ENCODE results near the gene HOXD8.

Gene HOXD8

DNA sequence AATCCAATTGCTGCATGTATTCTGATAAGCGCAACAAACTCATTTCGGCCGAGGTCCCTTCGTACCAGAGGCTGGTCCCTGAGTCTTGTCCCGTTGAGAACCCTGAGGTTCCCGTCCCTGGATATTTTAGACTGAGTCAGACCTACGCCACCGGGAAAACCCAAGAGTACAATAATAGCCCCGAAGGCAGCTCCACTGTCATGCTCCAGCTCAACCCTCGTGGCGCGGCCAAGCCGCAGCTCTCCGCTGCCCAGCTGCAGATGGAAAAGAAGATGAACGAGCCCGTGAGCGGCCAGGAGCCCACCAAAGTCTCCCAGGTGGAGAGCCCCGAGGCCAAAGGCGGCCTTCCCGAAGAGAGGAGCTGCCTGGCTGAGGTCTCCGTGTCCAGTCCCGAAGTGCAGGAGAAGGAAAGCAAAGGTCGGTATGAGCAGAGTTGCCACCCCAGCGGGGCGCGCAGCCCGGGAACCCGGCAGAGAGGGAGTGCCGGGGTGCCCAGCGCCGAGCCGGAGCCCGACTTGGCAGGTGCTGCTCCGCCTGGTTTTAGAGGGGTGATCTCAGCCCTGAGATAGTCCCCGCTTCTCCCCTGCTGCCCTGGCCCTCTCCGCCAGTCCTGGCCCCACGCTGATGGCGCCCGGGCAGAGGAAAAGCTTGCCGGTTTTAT, 12.2 kb upstream of the HOXD8 start:
- no peak for DNase-seq (ENCODE audit: low spot score)

DNA sequence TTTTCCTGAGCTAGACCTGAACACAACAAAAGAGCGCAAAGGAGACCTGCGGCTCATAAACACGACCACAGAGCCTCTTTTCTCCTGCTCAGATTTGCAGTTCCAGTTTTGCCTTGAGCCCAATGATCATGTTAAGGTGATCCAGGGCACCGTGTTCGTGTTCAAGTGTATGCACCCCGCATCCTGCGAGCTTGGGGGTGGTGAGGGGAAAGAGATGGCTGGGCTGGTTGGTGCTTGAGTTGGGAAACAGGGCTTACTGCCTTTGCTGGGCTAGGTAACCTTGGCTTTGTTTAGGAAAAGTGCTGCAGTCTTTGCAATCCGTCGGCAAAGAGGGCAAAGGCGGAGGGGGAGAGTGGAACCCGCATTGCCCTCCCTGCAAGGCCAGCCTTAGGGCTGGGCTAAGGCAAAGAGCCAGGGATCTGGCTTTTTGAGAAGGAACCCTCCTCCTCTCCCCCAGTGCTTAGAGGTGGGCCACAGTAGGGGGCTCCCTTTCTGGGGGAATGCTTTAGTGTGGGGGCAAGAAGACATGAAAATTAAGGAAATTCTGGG, 11.6 kb upstream of the HOXD8 start:
- DNase-seq (ENCODE audit: low spot score) = no peak

GRCh38 chr2:176118601-176119339, 10.7 kb upstream of the HOXD8 start:
- no peak for DNase-seq (ENCODE audit: low spot score)

DNA sequence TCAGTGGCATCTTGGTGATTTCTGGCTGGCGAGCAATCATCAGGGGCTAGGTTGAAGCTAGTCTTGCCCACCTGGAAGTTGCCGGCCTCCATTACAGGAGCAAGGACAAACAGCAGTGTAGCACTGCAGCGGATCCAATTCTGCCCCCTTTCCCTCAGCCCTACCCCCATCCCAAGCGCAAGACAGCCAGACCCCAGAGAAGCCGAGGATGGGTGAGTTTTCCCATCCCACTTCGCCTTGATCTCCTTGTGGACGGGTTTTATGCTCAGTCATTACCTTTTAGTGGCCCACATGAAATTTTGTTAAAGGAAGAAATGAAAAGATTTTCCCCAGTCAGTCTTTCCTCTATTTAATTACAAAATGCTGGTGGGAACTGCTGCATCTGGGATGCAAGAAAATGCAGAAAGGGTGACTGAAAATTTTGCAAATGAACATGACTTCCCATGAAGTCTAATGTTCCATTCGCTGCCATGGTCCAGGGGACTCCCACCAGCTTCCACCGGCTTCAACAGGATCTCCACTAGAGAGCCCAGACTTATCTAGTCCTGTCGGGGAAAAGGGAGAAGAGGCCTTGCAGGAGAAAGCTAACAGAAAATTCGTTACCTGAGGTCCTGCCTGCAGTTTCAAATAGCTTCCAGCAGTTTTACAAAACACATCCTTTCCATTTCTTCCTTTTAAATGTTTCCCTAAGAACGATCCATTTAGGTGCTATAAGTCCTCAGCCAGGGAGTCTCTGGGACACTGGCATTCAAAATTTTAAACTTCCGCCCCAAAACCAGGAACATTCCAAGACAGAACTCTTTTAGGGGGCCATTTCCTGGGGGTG, 8.9 kb upstream of the HOXD8 start:
- no peak for DNase-seq (ENCODE audit: low spot score)

DNA sequence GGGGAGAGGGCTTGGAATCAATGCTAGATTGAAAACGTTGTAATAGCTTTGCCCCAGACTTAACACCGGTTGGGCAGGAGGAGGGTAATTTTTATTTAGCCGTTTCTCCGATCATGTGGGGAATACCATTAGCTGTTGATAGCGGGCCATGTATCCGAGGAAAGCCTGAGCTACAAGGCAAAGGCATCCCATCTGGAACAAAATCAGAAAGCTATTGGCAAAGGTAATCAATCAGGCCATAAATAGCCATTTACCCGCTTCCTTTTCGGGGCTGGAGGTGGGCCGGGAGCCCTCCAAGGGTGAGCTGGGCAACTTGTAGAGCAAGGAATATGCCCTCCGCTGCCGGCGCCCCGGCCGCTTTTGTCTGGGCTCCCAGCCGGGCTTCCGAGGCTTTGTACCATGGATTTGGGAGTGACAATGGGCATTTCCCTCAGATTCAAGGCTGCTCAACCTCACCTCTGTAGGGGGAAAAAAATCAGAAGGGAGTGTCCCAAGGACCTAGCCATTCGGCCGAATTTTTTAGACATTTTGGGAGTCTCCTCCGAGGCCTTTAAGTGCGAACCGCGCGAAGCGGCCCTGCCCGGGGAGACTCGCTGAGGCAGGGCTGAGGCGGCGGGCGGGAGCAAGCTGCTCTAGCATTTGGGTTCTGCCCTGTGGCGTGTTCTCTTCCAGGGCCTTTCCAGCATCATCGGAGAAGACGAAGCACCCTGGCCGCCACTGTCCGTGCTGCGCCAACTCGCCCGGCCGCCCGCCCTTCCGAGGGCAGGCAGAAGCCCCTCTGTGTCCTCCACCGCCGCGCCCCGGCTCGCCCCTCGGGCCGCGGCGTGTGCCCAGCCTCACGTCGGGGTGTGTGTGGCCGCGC, 8.1 kb upstream of the HOXD8 start:
- no peak for DNase-seq (ENCODE audit: low spot score)

GRCh38 chr2:176122052-176122682, 7.3 kb upstream of the HOXD8 start:
- no peak for DNase-seq (ENCODE audit: low spot score)

DNA sequence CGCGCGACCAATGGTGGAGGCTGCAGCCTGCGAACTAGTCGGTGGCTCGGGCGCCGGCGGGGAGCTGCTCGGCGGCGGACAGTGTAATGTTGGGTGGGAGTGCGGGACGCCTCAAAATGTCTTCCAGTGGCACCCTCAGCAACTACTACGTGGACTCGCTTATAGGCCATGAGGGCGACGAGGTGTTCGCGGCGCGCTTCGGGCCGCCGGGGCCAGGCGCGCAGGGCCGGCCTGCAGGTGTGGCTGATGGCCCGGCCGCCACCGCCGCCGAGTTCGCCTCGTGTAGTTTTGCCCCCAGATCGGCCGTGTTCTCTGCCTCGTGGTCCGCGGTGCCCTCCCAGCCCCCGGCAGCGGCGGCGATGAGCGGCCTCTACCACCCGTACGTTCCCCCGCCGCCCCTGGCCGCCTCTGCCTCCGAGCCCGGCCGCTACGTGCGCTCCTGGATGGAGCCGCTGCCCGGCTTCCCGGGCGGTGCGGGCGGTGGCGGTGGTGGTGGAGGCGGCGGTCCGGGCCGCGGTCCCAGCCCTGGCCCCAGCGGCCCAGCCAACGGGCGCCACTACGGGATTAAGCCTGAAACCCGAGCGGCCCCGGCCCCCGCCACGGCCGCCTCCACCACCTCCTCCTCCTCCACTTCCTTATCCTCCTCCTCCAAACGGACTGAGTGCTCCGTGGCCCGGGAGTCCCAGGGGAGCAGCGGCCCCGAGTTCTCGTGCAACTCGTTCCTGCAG, 6.7 kb upstream of the HOXD8 start, which contains the start of gene HOXD9:
Gene HOXD9 (plus strand): TSS at position 37 of the 728 bp plus-strand sequence. CDS start 50 bp downstream, at position 87.
- DNase-seq (ENCODE audit: low spot score) = no peak

- no peak for DNase-seq (ENCODE audit: low spot score)
Observed at GRCh38 chr2:176123411-176124109, 5.9 kb upstream of the HOXD8 start.

- no peak for DNase-seq (ENCODE audit: low spot score)
Observed at GRCh38 chr2:176124110-176124946, 5.2 kb upstream of the HOXD8 start.

DNA sequence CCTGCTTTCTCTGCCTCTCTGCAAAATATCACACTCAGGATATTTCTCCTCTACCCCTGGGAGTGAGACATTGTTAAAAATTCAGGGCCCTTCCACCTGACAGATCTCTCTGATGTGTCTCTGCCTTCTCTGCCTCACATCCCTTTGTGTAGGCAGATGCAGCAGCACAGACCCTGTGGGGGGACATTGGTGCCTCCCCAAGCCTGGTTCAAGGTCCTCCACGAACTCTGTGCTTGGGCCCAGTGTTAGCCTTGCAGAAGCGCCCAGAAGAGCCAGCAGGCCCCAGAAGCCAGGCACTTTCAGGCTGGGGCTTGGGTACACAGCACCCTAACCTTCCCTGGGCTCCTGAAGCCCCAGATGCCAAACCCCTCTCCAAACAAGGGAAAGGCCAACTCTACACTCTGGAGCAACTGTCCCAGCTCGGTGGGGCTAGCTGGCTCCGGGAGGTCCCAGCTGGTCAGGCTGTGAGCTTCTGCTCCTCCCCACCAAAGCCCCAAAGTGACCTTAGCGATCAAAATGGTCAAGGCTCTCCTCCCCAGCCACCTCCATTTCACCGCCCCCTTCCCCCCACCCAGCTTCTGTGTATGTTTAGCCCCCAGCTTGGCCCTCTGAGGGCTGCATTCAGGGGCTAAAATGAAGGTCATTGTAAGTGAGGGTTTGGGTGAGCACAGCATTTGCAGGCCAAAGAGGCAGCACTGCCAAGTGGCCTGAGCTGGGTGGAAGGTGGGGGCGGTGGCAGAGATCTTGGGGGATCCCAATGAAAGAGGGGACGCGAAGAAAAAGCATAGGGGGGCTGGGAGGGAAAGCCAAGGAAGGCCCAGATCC, 4.3 kb upstream of the HOXD8 start:
- DNase-seq (ENCODE audit: low spot score) = no peak

DNA sequence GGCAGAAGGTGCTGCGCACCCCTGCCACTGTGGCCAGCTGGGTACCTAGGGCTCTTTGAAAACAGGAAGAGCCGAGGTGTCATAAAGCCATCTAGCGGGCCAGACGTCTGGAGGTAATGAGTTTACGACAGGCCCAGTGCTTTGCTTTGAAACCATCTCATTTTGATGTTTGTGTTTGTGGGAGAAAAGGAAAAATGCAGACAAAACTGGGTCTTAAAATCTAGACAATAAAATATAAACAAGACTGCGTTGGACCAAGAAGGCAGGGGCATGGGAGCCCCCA, 3.8 kb upstream of the HOXD8 start:
- DNase-seq (ENCODE audit: low spot score) = no peak

GRCh38 chr2:176126929-176127773, 2.4 kb upstream of the HOXD8 start:
- DNase-seq (ENCODE audit: low spot score) = peak; percentile 49

DNA sequence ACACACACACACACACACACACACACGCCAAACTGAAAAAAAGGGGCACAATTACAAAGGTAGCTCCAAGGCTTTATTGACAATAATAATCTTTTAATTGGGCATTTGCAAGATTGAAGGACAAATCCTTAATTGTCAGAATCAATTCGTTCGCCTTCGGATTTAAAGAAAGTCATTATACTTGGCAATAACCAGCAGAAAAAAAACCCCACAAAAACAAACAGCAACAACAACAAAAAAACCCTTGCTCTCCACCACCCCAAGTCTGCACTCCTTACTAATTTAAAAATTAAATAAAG, 1.8 kb upstream of the HOXD8 start:
- no peak for DNase-seq (ENCODE audit: low spot score)

DNA sequence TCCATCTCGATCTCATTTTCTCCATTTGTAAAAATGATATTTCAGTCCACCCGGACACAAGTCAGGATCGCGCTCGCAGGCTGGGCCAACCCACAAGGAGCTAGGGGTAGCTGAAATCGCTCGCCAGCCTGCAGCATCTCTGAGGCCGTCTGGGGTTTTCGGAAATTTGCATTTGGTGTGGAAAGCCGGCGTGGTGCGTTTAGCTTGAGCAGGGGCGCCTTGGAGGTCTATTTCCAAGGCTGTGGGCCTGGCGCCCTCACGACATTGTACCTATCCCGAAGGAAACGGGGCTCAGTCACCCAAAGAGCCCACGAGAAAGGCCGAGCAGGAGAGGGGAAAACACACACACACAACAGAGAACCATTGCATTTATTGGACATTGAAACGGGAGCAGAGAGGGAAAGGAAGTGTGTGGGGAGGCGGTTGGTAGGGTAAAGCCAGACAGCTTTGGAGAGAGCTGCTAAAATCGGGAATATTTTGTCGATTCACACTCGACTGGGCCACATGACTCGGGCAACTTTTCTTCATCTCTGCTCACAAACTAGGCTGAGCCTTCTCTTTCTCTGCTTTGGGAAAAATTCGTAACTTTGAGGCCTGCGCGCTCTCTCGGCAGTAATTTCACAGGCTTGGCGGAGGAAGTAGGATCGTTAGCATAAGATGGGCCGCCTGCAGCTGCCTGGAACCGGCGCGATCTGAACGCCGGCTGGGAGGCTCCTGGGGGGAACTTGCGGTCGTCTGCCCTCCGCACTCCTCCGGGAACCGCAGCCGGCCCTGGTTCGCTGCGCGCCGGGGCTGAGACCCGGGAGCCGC, 1.1 kb upstream of the HOXD8 start:
- no peak for DNase-seq (ENCODE audit: low spot score)

- no peak for DNase-seq (ENCODE audit: low spot score)
Observed at GRCh38 chr2:176129813-176130146, 275 bp downstream of the HOXD8 start.

- no peak for DNase-seq (ENCODE audit: low spot score)
Observed at GRCh38 chr2:176130147-176130956, 847 bp downstream of the HOXD8 start.
